GM23338 (cell line): ENCODE measurements around the gene ILDR2.

ENCODE experiments used
- EZH2 ChIP-seq: fragments of 200-600 bp; sonication (generic); IDR thresholded peaks from one replicate; pipeline ENCODE4 v1.8.0; 2017; ENCODE audit warnings: antibody characterized with exemption, mild to moderate bottlenecking, low read depth; ENCODE audit not compliant: unreplicated experiment
- EZH2phosphoT487 ChIP-seq: fragments of 200-600 bp; sonication (generic); IDR thresholded peaks from one replicate; pipeline ENCODE4 v1.8.1; 2018; ENCODE audit warnings: antibody characterized with exemption; ENCODE audit not compliant: unreplicated experiment
- JUNB ChIP-seq: IDR thresholded peaks from one replicate; pipeline ENCODE4 v1.6.1; 2016; ENCODE audit warnings: antibody characterized with exemption; ENCODE audit not compliant: unreplicated experiment
- NANOG ChIP-seq: IDR thresholded peaks from 2 replicates; pipeline ENCODE4 v1.6.1; 2016; ENCODE audit warnings: antibody characterized with exemption, borderline replicate concordance
- POLR2AphosphoS5 ChIP-seq: IDR thresholded peaks from 2 replicates; pipeline ENCODE4 v1.6.1; 2016; ENCODE audit warnings: antibody characterized with exemption, low read depth
- STAT1 ChIP-seq: IDR thresholded peaks from one replicate; pipeline ENCODE4 v1.6.1; 2016; ENCODE audit warnings: antibody characterized with exemption; ENCODE audit not compliant: unreplicated experiment
- ZNF114 ChIP-seq: fragments of 250-450 bp; sonication (Bioruptor Pico); IDR thresholded peaks from 2 replicates; pipeline ENCODE4 v1.5.0; 2020; ENCODE audit warnings: mild to moderate bottlenecking, moderate library complexity
- ZNF331 ChIP-seq: fragments of 250-450 bp; sonication (Bioruptor Pico); IDR thresholded peaks from 2 replicates; pipeline ENCODE4 v1.5.0; 2020; ENCODE audit warnings: low read depth, mild to moderate bottlenecking, moderate library complexity
- TF ChIP-seq, protein P1 (sequence below), 2 experiments: fragments of 200-600 bp in 1 of 2; sonication (generic) in 1 of 2; conservative IDR thresholded peaks; 2 replicates each; pipeline versions ENCODE4 v1.5.1 to v1.6.1; 2016 to 2017; ENCODE audit warnings: antibody characterized with exemption in 2 of 2, low read depth in 2 of 2, mild to moderate bottlenecking in 2 of 2, moderate library complexity in 1 of 2
- TF ChIP-seq, protein P2 (sequence below): IDR thresholded peaks from one replicate; pipeline ENCODE4 v1.6.1; 2018; ENCODE audit warnings: antibody characterized with exemption; ENCODE audit not compliant: unreplicated experiment
- TF ChIP-seq, protein P3 (sequence below): IDR thresholded peaks from 2 replicates; pipeline ENCODE4 v1.6.1; 2016; ENCODE audit warnings: antibody characterized with exemption

DNA sequence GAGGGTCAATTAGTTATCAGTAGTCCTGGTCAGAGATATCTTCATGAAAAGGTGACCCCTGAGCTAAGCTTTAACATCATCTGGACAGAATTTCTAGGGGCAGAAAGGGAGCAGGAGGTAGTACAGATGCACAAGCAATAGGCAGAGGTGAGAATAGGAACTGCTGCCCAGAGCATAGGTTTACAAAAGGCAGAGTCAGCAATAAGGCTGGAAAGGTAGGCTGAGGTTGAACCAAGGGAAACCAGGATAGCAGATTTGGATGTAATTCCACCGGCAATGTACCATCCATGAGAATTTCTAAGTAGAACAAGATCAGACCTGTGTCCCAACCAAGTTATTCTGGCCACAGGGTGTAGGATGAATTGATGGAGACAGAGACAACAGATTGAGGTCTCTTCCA is 6.2 kb upstream of the ILDR2 start:
- no peak for TF ChIP-seq ZNF331 (CRISPR knock-in tag)
- no peak for TF ChIP-seq EZH2phosphoT487
- no peak for TF ChIP-seq EZH2
- TF ChIP-seq, protein P1, sequence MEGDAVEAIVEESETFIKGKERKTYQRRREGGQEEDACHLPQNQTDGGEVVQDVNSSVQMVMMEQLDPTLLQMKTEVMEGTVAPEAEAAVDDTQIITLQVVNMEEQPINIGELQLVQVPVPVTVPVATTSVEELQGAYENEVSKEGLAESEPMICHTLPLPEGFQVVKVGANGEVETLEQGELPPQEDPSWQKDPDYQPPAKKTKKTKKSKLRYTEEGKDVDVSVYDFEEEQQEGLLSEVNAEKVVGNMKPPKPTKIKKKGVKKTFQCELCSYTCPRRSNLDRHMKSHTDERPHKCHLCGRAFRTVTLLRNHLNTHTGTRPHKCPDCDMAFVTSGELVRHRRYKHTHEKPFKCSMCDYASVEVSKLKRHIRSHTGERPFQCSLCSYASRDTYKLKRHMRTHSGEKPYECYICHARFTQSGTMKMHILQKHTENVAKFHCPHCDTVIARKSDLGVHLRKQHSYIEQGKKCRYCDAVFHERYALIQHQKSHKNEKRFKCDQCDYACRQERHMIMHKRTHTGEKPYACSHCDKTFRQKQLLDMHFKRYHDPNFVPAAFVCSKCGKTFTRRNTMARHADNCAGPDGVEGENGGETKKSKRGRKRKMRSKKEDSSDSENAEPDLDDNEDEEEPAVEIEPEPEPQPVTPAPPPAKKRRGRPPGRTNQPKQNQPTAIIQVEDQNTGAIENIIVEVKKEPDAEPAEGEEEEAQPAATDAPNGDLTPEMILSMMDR (conservative IDR thresholded peaks at IDR 0.05; ENCODE audit: low read depth in 2 of 2), result no peak
- TF ChIP-seq POLR2AphosphoS5, result no peak
- TF ChIP-seq, protein P2, sequence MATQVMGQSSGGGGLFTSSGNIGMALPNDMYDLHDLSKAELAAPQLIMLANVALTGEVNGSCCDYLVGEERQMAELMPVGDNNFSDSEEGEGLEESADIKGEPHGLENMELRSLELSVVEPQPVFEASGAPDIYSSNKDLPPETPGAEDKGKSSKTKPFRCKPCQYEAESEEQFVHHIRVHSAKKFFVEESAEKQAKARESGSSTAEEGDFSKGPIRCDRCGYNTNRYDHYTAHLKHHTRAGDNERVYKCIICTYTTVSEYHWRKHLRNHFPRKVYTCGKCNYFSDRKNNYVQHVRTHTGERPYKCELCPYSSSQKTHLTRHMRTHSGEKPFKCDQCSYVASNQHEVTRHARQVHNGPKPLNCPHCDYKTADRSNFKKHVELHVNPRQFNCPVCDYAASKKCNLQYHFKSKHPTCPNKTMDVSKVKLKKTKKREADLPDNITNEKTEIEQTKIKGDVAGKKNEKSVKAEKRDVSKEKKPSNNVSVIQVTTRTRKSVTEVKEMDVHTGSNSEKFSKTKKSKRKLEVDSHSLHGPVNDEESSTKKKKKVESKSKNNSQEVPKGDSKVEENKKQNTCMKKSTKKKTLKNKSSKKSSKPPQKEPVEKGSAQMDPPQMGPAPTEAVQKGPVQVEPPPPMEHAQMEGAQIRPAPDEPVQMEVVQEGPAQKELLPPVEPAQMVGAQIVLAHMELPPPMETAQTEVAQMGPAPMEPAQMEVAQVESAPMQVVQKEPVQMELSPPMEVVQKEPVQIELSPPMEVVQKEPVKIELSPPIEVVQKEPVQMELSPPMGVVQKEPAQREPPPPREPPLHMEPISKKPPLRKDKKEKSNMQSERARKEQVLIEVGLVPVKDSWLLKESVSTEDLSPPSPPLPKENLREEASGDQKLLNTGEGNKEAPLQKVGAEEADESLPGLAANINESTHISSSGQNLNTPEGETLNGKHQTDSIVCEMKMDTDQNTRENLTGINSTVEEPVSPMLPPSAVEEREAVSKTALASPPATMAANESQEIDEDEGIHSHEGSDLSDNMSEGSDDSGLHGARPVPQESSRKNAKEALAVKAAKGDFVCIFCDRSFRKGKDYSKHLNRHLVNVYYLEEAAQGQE, result no peak
- no peak for TF ChIP-seq NANOG
- TF ChIP-seq JUNB, result no peak
- TF ChIP-seq ZNF114, result no peak
- no peak for TF ChIP-seq STAT1
- TF ChIP-seq, protein P3, sequence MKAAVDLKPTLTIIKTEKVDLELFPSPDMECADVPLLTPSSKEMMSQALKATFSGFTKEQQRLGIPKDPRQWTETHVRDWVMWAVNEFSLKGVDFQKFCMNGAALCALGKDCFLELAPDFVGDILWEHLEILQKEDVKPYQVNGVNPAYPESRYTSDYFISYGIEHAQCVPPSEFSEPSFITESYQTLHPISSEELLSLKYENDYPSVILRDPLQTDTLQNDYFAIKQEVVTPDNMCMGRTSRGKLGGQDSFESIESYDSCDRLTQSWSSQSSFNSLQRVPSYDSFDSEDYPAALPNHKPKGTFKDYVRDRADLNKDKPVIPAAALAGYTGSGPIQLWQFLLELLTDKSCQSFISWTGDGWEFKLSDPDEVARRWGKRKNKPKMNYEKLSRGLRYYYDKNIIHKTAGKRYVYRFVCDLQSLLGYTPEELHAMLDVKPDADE, result no peak
